Activated T-helper 9 cell treated with anti-CD3 and anti-CD28 coated beads, Interleukin-2, amount 50 U/mL, for 16 hours (primary cell): Measurements from ENCODE around the gene SLITRK5.

ENCODE experiments used
- DNase-seq: peaks from one replicate; pipeline ENCODE4 v3.0.0-alpha.2; 2020; ENCODE audit warnings: low read depth

The SLITRK5 gene

DNA sequence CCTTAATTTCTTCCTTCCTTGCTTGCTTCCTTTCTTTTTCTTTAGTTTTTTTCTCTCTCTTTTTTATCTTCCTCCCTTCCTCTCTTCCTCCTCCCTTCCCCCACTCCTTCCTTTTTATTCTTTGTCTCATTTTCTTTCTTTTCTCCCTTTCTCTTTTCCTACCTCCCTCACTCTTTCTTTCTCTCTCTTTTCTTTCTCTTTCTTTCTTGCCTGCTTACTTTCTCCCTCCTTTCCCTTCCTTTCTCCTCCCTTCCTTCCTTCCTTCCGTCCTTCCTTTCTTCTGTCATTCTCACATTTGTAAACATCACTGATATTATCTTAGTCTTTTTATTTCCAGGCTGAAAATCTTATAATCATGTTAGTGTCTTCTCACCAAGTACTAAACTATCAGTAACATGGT, 38.8 kb downstream of the SLITRK5 start:
- no peak for DNase-seq

DNA sequence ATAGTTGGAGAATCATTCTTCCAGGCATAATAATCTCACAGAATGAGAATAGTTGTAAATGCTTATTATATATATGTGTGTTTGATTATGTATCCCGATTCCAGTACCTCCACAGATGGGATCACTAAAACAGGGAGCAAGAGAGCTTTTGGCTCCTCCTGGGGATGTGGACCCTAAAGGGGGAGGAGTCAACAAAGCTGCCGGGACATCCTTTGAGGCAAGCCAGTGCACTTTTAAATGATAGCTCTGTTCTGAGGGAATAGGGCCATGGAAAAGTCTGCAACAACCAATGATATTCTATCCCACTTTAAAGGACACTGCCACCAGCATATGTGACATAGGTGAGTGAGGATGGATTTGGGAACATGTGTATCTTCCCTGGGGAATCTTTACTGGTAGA, 40.8 kb downstream of the SLITRK5 start:
- no peak for DNase-seq
